Brain microvascular endothelial cell (primary cell): ENCODE data around the gene INSIG2.

Source experiments
- DNase-seq: peaks from one replicate; pipeline ENCODE4 v3.0.0-alpha.2; 2020
- H3K27ac ChIP-seq: fragments of 250-450 bp; sonication (Bioruptor Pico); 2 replicates; pipeline ENCODE4 v1.5.1; 2020; ENCODE audit warnings: mild to moderate bottlenecking, moderate library complexity
- H3K27me3 ChIP-seq: fragments of 250-450 bp; sonication (Bioruptor Pico); replicated peaks from 2 replicates; pipeline ENCODE4 v1.5.1; 2020; ENCODE audit warnings: mild to moderate bottlenecking
- H3K36me3 ChIP-seq: fragments of 250-450 bp; sonication (Bioruptor Pico); replicated peaks from 2 replicates; pipeline ENCODE4 v1.5.1; 2020; ENCODE audit warnings: mild to moderate bottlenecking
- H3K4me3 ChIP-seq: 2 replicates; pipeline ENCODE4 v1.5.1; 2011; ENCODE audit warnings: low read depth, mild to moderate bottlenecking, control low read depth, low read length, moderate library complexity
- CTCF ChIP-seq: IDR thresholded peaks from 2 replicates; pipeline ENCODE4 v1.5.1; 2011; ENCODE audit warnings: low read depth, mild to moderate bottlenecking, moderate library complexity, low read length, control low read depth, inconsistent platforms; ENCODE audit errors: missing control alignments
- in situ Hi-C: cut with HindIII; loops from 2 replicates; pipeline ENCODE4 v1.10.0; 2017; ENCODE audit warnings: low sequenced_read_pairs, low pct_ligation_motif_present

INSIG2 gene

GRCh38 chr2:118153433-118153832 lies 65.2 kb downstream of the INSIG2 start:
- DNase-seq, result no peak
- Histone ChIP-seq H3K36me3 (no peaks in the 10 kb centered on the region), H3K4me3 (no peak overlapping the region), H3K27me3 (no peaks in the 10 kb centered on the region), H3K27ac (no peak overlapping the region)
- no peak for TF ChIP-seq CTCF
- in situ Hi-C loops, result no loop called here

GRCh38 chr2:118154176-118154575 lies 65.9 kb downstream of the INSIG2 start:
- H3K27me3 ChIP-seq, result no peaks in the 10 kb centered on the region
- H3K27ac ChIP-seq, result no peak overlapping the region
- no peak overlapping the region for H3K4me3 ChIP-seq
- in situ Hi-C loops, result no loop called here
- TF ChIP-seq CTCF, result no peak
- no peak for DNase-seq
- no peaks in the 10 kb centered on the region for H3K36me3 ChIP-seq
